HG03135 (cell line): Measurements from ENCODE around the gene RPS25.
"Not testable (repeated sequence)": the region's sequence is repeated elsewhere in the genome, so short reads cannot be mapped to it uniquely, and the experiment has no call there.

Experiments used
- ATAC-seq: cut with Tn5 transposase; IDR thresholded peaks from one replicate; pipeline ENCODE4 v1.9.1; 2021; ENCODE audit warnings: mild to moderate bottlenecking, moderate library complexity; ENCODE audit not compliant: unreplicated experiment

The RPS25 gene

GRCh38 chr11:119041821-119042514, 23.8 kb upstream of the RPS25 start:
- no peak for ATAC-seq

- not testable (repeated sequence) for ATAC-seq
Observed at GRCh38 chr11:119039471-119039870, 21.3 kb upstream of the RPS25 start.

GRCh38 chr11:119038884-119039283, 20.7 kb upstream of the RPS25 start:
- ATAC-seq, result no peak

- ATAC-seq, result no peak
Observed at GRCh38 chr11:119034813-119035212, 16.7 kb upstream of the RPS25 start.

GRCh38 chr11:119033421-119033820, 15.3 kb upstream of the RPS25 start:
- not testable (repeated sequence) for ATAC-seq

- no peak for ATAC-seq
Observed at GRCh38 chr11:119031912-119032280, 13.8 kb upstream of the RPS25 start.

GRCh38 chr11:119030329-119031047, 12.3 kb upstream of the RPS25 start, which contains the start of gene SLC37A4:
Gene SLC37A4 (minus strand): TSS chr11:119030877.
- peak; percentile 86 for ATAC-seq

GRCh38 chr11:119030029-119030328, 11.8 kb upstream of the RPS25 start:
- ATAC-seq, result peak; percentile 12

- ATAC-seq, result peak; percentile 3
Observed at GRCh38 chr11:119029340-119030028, 11.3 kb upstream of the RPS25 start.

GRCh38 chr11:119029069-119029339, 10.9 kb upstream of the RPS25 start:
- ATAC-seq, result no peak

GRCh38 chr11:119028346-119029068, 10.4 kb upstream of the RPS25 start:
- ATAC-seq, result no peak

GRCh38 chr11:119027561-119028345, 9.6 kb upstream of the RPS25 start:
- no peak for ATAC-seq

GRCh38 chr11:119026970-119027369, 8.8 kb upstream of the RPS25 start:
- ATAC-seq, result no peak

GRCh38 chr11:119025978-119026766, 8.0 kb upstream of the RPS25 start:
- no peak for ATAC-seq

GRCh38 chr11:119025541-119025940, 7.4 kb upstream of the RPS25 start:
- no peak for ATAC-seq

GRCh38 chr11:119025099-119025473, 6.9 kb upstream of the RPS25 start:
- no peak for ATAC-seq

- no peak for ATAC-seq
Observed at GRCh38 chr11:119024430-119025098, 6.4 kb upstream of the RPS25 start.

- ATAC-seq, result no peak
Observed at GRCh38 chr11:119023741-119024140, 5.6 kb upstream of the RPS25 start.

GRCh38 chr11:119021631-119022030, 3.5 kb upstream of the RPS25 start:
- no peak for ATAC-seq

- no peak for ATAC-seq
Observed at GRCh38 chr11:119019996-119020395, 1.9 kb upstream of the RPS25 start.
